Measurements from ENCODE around the gene PPP4C.

The PPP4C gene

DNA sequence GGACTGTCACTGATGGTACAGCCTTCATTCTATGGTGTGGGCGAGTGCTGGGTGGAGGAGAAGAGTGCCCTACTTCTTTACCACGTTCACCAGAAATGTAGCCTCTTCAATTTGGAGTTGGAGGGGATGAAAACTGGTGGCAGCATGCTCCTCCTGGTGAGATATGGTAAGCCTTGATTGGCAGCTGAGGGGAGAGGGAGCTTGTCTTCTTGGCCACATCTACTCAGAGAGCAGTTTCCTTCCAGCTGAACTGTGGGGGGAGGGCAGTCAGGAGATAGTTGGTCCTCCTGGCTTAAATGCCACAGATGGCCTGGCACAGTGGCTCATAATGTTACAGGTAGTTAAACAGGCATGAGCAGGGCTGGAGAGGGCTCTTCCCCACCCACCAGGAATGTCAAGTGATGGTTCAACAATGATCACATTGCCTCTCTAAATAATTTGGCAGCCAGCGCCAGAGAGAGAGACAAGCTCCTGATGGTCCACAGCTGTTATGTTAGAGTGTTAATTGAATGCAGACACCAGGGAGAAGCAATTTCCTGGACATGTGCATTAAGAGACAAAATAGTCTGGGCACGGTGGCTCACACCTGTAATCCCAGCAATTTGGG is 56.2 kb downstream of the PPP4C start:
- no peak overlapping the region for H3K4me3 ChIP-seq (ENCODE audit: low read depth, low read length)
- TF ChIP-seq, protein P1, sequence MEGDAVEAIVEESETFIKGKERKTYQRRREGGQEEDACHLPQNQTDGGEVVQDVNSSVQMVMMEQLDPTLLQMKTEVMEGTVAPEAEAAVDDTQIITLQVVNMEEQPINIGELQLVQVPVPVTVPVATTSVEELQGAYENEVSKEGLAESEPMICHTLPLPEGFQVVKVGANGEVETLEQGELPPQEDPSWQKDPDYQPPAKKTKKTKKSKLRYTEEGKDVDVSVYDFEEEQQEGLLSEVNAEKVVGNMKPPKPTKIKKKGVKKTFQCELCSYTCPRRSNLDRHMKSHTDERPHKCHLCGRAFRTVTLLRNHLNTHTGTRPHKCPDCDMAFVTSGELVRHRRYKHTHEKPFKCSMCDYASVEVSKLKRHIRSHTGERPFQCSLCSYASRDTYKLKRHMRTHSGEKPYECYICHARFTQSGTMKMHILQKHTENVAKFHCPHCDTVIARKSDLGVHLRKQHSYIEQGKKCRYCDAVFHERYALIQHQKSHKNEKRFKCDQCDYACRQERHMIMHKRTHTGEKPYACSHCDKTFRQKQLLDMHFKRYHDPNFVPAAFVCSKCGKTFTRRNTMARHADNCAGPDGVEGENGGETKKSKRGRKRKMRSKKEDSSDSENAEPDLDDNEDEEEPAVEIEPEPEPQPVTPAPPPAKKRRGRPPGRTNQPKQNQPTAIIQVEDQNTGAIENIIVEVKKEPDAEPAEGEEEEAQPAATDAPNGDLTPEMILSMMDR (IDR thresholded peaks at IDR 0.05; ENCODE audit: control insufficient read depth, extremely low read depth, insufficient read depth): no peak
- DNase-seq (ENCODE audit: low read depth): no peak

DNA sequence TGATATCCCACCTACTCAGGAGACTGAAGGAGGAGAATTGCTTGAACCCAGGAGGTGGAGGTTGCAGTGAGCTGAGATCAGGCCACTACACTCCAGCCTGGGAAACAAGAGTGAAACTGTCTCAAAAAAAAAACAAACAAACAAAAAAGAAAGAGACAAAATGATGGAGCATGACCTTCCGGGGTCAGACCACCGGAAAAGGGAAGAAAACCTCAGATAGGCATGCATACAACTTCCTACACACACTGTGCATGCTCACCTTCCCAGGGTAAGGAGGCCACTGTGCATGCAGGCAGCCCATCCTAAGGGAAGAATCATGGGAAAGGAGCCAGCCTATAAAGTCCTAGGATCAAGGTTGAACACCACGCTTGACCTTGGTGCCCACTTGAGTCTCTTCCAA is 56.8 kb downstream of the PPP4C start:
- DNase-seq (ENCODE audit: low read depth): no peak
- TF ChIP-seq, protein P1 (IDR thresholded peaks at IDR 0.05; ENCODE audit: control insufficient read depth, extremely low read depth, insufficient read depth): no peak
- H3K4me3 ChIP-seq (ENCODE audit: low read depth, low read length): no peak overlapping the region
